NT2/D1 (cell line): ENCODE measurements around the gene CCT2.

ENCODE experiments used
- DNase-seq: peaks from one replicate; pipeline ENCODE4 v3.0.0-alpha.2; 2011; ENCODE audit warnings: low read depth, low spot score
- H3K27me3 ChIP-seq: 2 replicates; pipeline ENCODE4 v1.6.0; 2011; ENCODE audit warnings: mild to moderate bottlenecking; ENCODE audit not compliant: insufficient read length, insufficient read depth
- H3K36me3 ChIP-seq: 2 replicates; pipeline ENCODE4 v1.6.1; 2011; ENCODE audit warnings: mild to moderate bottlenecking, low read length, mixed read lengths; ENCODE audit not compliant: insufficient read depth, insufficient read length
- H3K4me1 ChIP-seq: 2 replicates; pipeline ENCODE4 v1.5.1; 2011; ENCODE audit not compliant: insufficient read depth, insufficient read length
- H3K4me3 ChIP-seq: 2 replicates; pipeline ENCODE4 v1.5.1; 2011; ENCODE audit warnings: low read depth; ENCODE audit not compliant: insufficient read length
- H3K9ac ChIP-seq: 2 replicates; pipeline ENCODE4 v1.6.0; 2011; ENCODE audit warnings: low read depth; ENCODE audit not compliant: insufficient read length
- H3K9me3 ChIP-seq: 2 replicates; pipeline ENCODE4 v1.5.1; 2011; ENCODE audit warnings: mild to moderate bottlenecking, low read length; ENCODE audit not compliant: insufficient read depth
- SUZ12 ChIP-seq: IDR thresholded peaks from 2 replicates; pipeline ENCODE4 v1.6.1; 2011; ENCODE audit not compliant: insufficient read length, insufficient read depth; ENCODE audit errors: extremely low read depth
- YY1 ChIP-seq: IDR thresholded peaks from 2 replicates; pipeline ENCODE4 v1.6.1; 2011; ENCODE audit not compliant: insufficient read length, insufficient read depth
- ZNF274 ChIP-seq: IDR thresholded peaks from 2 replicates; pipeline ENCODE4 v1.6.1; 2011; ENCODE audit warnings: mild to moderate bottlenecking, low read depth, low read length

CCT2 gene

GRCh38 chr12:69550569-69551350, 34.5 kb upstream of the CCT2 start:
- Histone ChIP-seq H3K27me3 (no peaks in the 10 kb centered on the region), H3K9me3 (no peaks in the 10 kb centered on the region), H3K36me3 (peaks cover 6% of the 10 kb centered on the region), H3K9ac (no peak overlapping the region), H3K4me3 (no peak overlapping the region), H3K4me1 (no peaks in the 10 kb centered on the region)
- no peak for DNase-seq
- TF ChIP-seq SUZ12 = no peak

DNA sequence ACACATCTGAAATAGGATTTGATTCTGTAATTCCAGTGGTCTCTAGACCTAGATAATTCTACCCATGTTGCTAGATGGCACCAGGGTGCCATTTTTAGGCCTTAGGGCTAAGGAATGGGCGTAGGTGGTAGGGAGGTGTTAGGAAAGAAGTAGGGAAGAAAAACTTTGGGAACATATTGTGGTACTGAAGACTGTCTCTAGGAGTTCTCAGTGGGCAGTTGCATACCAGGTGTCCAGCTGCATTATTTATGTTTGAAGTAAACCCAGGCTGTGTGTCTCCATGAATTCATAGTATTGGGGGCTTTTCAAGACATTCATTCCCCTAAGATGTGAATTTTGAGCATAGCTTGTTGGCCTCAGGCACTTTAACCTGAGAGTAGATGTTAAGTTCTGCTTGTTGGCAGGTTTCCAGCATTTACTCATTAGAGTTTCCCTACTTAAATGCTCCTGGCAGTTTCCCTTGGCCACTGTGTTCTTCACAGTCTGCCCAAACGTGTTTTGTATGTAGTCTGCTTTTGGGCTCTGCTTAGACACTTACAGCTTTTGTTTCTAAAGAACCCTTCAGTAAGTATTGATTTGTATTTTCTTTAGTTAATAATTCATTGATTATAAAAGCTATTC, 31.5 kb upstream of the CCT2 start:
- TF ChIP-seq ZNF274 (no peak), SUZ12 (no peak), YY1 (no peak)
- Histone ChIP-seq H3K27me3 (no peaks in the 10 kb centered on the region), H3K9ac (no peak overlapping the region), H3K4me1 (no peaks in the 10 kb centered on the region), H3K36me3 (peaks cover 6% of the 10 kb centered on the region), H3K4me3 (no peak overlapping the region), H3K9me3 (no peaks in the 10 kb centered on the region)
- DNase-seq = no peak

DNA sequence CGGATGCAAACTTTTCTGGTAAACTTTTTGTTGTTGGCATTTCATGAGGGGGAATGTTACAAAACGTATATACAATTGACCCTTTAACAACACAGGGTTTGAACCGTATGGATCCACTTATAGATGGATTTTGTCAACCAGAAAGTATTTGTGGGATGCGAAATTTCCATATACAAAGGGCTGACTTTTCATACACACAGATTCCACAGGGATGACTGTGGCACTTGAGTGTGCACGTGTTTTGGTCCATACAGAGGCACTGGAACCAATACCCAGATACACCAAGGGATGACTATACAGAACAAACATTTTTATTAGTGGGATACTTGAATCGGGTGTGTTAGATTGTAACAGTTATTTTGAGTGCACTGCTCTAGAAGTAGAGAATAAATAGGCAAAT, 29.8 kb upstream of the CCT2 start:
- peaks cover 6% of the 10 kb centered on the region for H3K36me3 ChIP-seq
- H3K4me3 ChIP-seq = no peak overlapping the region
- H3K9ac ChIP-seq = no peak overlapping the region
- no peaks in the 10 kb centered on the region for H3K27me3 ChIP-seq
- DNase-seq = no peak
- TF ChIP-seq SUZ12 (no peak), ZNF274 (no peak), YY1 (no peak)
- no peaks in the 10 kb centered on the region for H3K9me3 ChIP-seq
- H3K4me1 ChIP-seq = no peaks in the 10 kb centered on the region

DNA sequence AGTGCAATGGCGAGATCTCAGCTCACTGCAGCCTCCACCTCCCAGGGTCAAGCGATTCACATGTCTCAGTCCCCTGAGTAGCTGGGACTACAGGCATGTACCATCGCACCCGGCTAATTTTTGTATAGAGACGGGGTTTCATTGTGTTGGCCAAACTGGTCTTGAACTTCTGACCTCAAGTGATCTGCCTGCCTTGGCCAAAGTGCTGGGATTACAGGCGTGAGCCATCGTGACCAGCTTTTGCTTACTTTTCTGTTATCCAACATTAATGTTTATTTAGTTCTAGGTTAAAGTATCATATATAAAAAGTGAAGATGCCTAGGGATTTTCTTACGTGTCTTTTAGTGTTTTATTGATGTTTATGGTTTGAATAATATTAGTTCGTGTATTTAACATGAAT, 28.9 kb upstream of the CCT2 start:
- no peak overlapping the region for H3K9ac ChIP-seq
- no peak for TF ChIP-seq ZNF274
- TF ChIP-seq SUZ12 = no peak
- TF ChIP-seq YY1 = no peak
- H3K4me1 ChIP-seq = no peaks in the 10 kb centered on the region
- H3K27me3 ChIP-seq = no peaks in the 10 kb centered on the region
- no peak for DNase-seq
- no peaks in the 10 kb centered on the region for H3K9me3 ChIP-seq
- H3K36me3 ChIP-seq = peaks cover under 1% of the 10 kb centered on the region
- no peak overlapping the region for H3K4me3 ChIP-seq

- Histone ChIP-seq H3K9ac (no peak overlapping the region), H3K4me3 (no peak overlapping the region), H3K36me3 (peaks cover 20% of the 10 kb centered on the region), H3K27me3 (no peaks in the 10 kb centered on the region), H3K9me3 (no peaks in the 10 kb centered on the region), H3K4me1 (no peaks in the 10 kb centered on the region)
- no peak for DNase-seq
- TF ChIP-seq YY1 = no peak
- TF ChIP-seq ZNF274 = no peak
Measured at GRCh38 chr12:69563166-69563762, 22.0 kb upstream of the CCT2 start.

DNA sequence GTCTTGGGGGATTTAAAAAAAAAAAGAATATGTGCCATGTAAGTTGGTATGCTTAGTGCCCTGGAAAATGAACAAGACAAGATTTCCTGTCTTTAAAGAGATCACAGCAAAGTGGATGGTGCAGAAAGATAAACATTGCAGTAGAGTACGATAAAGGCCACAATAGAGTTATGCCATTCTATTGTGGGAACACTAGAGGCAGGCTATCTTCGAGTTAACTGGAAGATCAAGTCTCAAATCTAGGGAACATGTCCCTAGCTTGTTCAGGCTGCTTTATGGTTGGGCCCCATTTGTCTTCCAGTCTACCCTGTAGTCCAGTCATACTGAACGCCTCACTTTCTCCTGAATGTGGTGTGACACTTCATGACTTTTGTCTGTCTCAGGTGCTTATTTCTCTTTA, 18.7 kb upstream of the CCT2 start:
- no peak for DNase-seq
- H3K4me3 ChIP-seq = no peak overlapping the region
- H3K4me1 ChIP-seq = no peaks in the 10 kb centered on the region
- H3K9me3 ChIP-seq = no peaks in the 10 kb centered on the region
- H3K36me3 ChIP-seq = peaks cover 39% of the 10 kb centered on the region
- TF ChIP-seq YY1 (no peak), ZNF274 (no peak), SUZ12 (no peak)
- no peaks in the 10 kb centered on the region for H3K27me3 ChIP-seq
- no peak overlapping the region for H3K9ac ChIP-seq

DNA sequence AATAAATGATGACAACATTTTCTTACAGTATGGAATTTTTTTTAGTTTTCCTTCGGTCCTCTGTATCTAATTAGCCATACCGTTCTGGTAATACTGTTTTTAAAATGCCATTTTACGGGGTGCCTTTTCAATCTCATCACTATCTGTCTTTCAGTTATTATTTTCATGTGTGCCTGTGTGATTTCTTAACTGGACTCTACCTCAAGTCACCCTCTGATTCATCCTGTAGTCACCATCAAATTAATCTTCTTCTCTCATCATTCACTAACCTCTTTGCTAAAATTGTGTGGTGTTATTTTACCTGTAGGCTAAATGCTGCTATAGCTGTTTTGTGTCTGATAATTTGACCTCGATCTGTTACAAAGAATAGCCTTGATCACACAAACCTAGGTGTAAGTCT, 16.0 kb upstream of the CCT2 start:
- Histone ChIP-seq H3K9me3 (no peaks in the 10 kb centered on the region), H3K4me1 (no peaks in the 10 kb centered on the region), H3K27me3 (no peaks in the 10 kb centered on the region), H3K4me3 (no peak overlapping the region), H3K36me3 (peaks cover 49% of the 10 kb centered on the region), H3K9ac (no peak overlapping the region)
- DNase-seq = no peak
- TF ChIP-seq ZNF274 (no peak), YY1 (no peak), SUZ12 (no peak)
